IMR-90 (cell line): ENCODE results near the gene PRKN. TPM values are rescaled to one million over a fixed set of nuclear protein-coding genes. Genes with fewer than 3 reads are reported as not detected.

Source experiments
- ATAC-seq: fragments of 200-7000 bp; cut with Tn5 transposase; 2 replicates; pipeline ENCODE4 v1.9.1; 2020; ENCODE audit warnings: low read depth, mild to moderate bottlenecking, moderate library complexity
- BruUV-seq: library from RNA; stranded (reverse); fragments of 400-500 nt; replicated peaks from 2 replicates; lab custom pipeline; 2021; lab: Mats Ljungman, UMichigan
- CTCF ChIA-PET: fragments of 300-600 bp; formaldehyde crosslinking; extraction: SDS; loops from one replicate; lab custom pipeline; 2021; ENCODE audit warnings: antibody characterized with exemption; lab: Yijun Ruan, JAX
- POLR2A ChIA-PET: fragments of 300-600 bp; sonication (Branson Sonifier 250); formaldehyde crosslinking; loops from one replicate; lab custom pipeline; 2022; ENCODE audit warnings: antibody characterized with exemption; ENCODE audit not compliant: unreplicated experiment; lab: Charles Lee
- DNase-seq: peaks from one replicate; pipeline ENCODE4 v3.0.0; 2013
- H2AFZ ChIP-seq: replicated peaks from 2 replicates; pipeline ENCODE3; 2013; ENCODE audit warnings: low read length, mild to moderate bottlenecking; ENCODE audit not compliant: poor library complexity
- H2AK5ac ChIP-seq: 2 replicates; pipeline ENCODE4 v1.6.1; 2013; ENCODE audit warnings: low read depth, low read length, inconsistent platforms
- H2AK9ac ChIP-seq: replicated peaks from 2 replicates; pipeline ENCODE3; 2013; ENCODE audit warnings: mild to moderate bottlenecking, low read depth, low read length, moderate library complexity; ENCODE audit not compliant: poor library complexity
- H2BK120ac ChIP-seq: 2 replicates; pipeline ENCODE4 v1.6.1; 2013; ENCODE audit warnings: low read depth, low read length, inconsistent platforms
- H2BK15ac ChIP-seq: 3 replicates; pipeline ENCODE4 v1.6.1; 2013; ENCODE audit warnings: low read depth, low read length, inconsistent platforms
- H2BK20ac ChIP-seq: 2 replicates; pipeline ENCODE4 v1.6.1; 2013; ENCODE audit warnings: low read depth, mild to moderate bottlenecking, inconsistent platforms, low read length, moderate library complexity
- H2BK5ac ChIP-seq: 2 replicates; pipeline ENCODE4 v1.6.1; 2013; ENCODE audit warnings: mild to moderate bottlenecking, low read depth, low read length, inconsistent platforms; ENCODE audit not compliant: poor library complexity, severe bottlenecking
- H3K14ac ChIP-seq: replicated peaks from 2 replicates; pipeline ENCODE4 v1.6.1; 2013; ENCODE audit warnings: low read depth, low read length, inconsistent platforms
- H3K18ac ChIP-seq: 2 replicates; pipeline ENCODE4 v1.6.1; 2013; ENCODE audit warnings: low read depth, low read length, control low read depth
- H3K23ac ChIP-seq: 2 replicates; pipeline ENCODE4 v1.6.1; 2013; ENCODE audit warnings: low read depth, low read length, inconsistent platforms
- H3K27ac ChIP-seq: 2 replicates; pipeline ENCODE4 v1.5.1; 2013; ENCODE audit warnings: mild to moderate bottlenecking, control low read depth, low read length; ENCODE audit not compliant: insufficient read depth
- H3K27me3 ChIP-seq: 2 replicates; pipeline ENCODE4 v1.6.1; 2013; ENCODE audit warnings: low read length; ENCODE audit not compliant: control insufficient read depth, insufficient read depth
- H3K36me3 ChIP-seq: 2 replicates; pipeline ENCODE4 v1.6.1; 2013; ENCODE audit warnings: low read length, mixed read lengths; ENCODE audit not compliant: control insufficient read depth, insufficient read depth
- H3K4ac ChIP-seq: 2 replicates; pipeline ENCODE4 v1.6.1; 2013; ENCODE audit warnings: low read depth, low read length, inconsistent platforms
- H3K4me1 ChIP-seq: 2 replicates; pipeline ENCODE4 v1.6.1; 2013; ENCODE audit warnings: low read length, mixed read lengths; ENCODE audit not compliant: control insufficient read depth, insufficient read depth
- H3K4me2 ChIP-seq: 2 replicates; pipeline ENCODE4 v1.6.1; 2013; ENCODE audit warnings: low read depth, mild to moderate bottlenecking, control low read depth, low read length, moderate library complexity
- H3K4me3 ChIP-seq: 2 replicates; pipeline ENCODE4 v1.5.1; 2013; ENCODE audit warnings: low read depth, mild to moderate bottlenecking, control low read depth, low read length, moderate library complexity; ENCODE audit not compliant: insufficient read depth
- H3K56ac ChIP-seq: 2 replicates; pipeline ENCODE4 v1.6.1; 2013; ENCODE audit warnings: low read length, inconsistent platforms; ENCODE audit not compliant: insufficient read depth; ENCODE audit errors: extremely low read depth
- H3K79me1 ChIP-seq, 2 experiments: 2 replicates each; pipeline ENCODE4 v1.6.1; 2013; ENCODE audit warnings: low read length in 2 of 2, inconsistent platforms in 1 of 2, low read depth in 1 of 2
- H3K9ac ChIP-seq: 2 replicates; pipeline ENCODE4 v1.6.1; 2013; ENCODE audit warnings: low read depth, low read length, control low read depth
- H3K9me1 ChIP-seq: 2 replicates; pipeline ENCODE4 v1.6.1; 2013; ENCODE audit warnings: low read length, inconsistent platforms; ENCODE audit not compliant: insufficient read depth
- H3K9me3 ChIP-seq: 2 replicates; pipeline ENCODE4 v1.6.1; 2013; ENCODE audit warnings: low read length; ENCODE audit not compliant: control insufficient read depth, insufficient read depth
- H4K20me1 ChIP-seq: 2 replicates; pipeline ENCODE4 v1.6.1; 2013; ENCODE audit warnings: low read length, inconsistent platforms; ENCODE audit not compliant: insufficient read depth
- H4K5ac ChIP-seq: 2 replicates; pipeline ENCODE4 v1.6.1; 2013; ENCODE audit warnings: mild to moderate bottlenecking, low read depth, low read length, control low read depth
- H4K8ac ChIP-seq, 2 experiments: 2 replicates each; pipeline ENCODE4 v1.6.1; 2013; ENCODE audit warnings: low read depth in 2 of 2, low read length in 2 of 2, control low read depth in 1 of 2, inconsistent platforms in 1 of 2
- H4K91ac ChIP-seq: 2 replicates; pipeline ENCODE4 v1.6.1; 2013; ENCODE audit warnings: low read depth, low read length, inconsistent platforms; ENCODE audit not compliant: insufficient read depth
- CEBPB ChIP-seq: IDR thresholded peaks from 2 replicates; pipeline ENCODE4 v1.6.1; 2012; ENCODE audit warnings: low read depth, low read length, improper control_type of control experiment
- CHD1 ChIP-seq: IDR thresholded peaks from 2 replicates; pipeline ENCODE4 v1.6.1; 2012; ENCODE audit warnings: low read depth, low read length, improper control_type of control experiment
- MAFK ChIP-seq: IDR thresholded peaks from 2 replicates; pipeline ENCODE4 v1.6.1; 2012; ENCODE audit warnings: low read depth, low read length, improper control_type of control experiment
- MAZ ChIP-seq: IDR thresholded peaks from 2 replicates; pipeline ENCODE4 v1.6.1; 2012; ENCODE audit warnings: low read depth, mild to moderate bottlenecking, low read length, improper control_type of control experiment, moderate library complexity, borderline replicate concordance
- NFE2L2 ChIP-seq: fragments of 150-350 bp; IDR thresholded peaks from 2 replicates; pipeline ENCODE4 v1.6.1; 2016; ENCODE audit warnings: low read depth, mild to moderate bottlenecking, low read length
- RCOR1 ChIP-seq: IDR thresholded peaks from 2 replicates; pipeline ENCODE4 v1.6.1; 2012; ENCODE audit warnings: mild to moderate bottlenecking, low read length, improper control_type of control experiment; ENCODE audit not compliant: insufficient replicate concordance
- WGBS, 2 experiments: methylation state at CpG; one replicate each; pipeline versions ENCODE4 v1.1.5 to v1.1.7; 2013; ENCODE audit warnings: missing lambda C conversion rate in 2 of 2; ENCODE audit not compliant: insufficient read length in 1 of 2; ENCODE audit errors: extremely low coverage in 2 of 2; 5-methylcytosine and 5-hydroxymethylcytosine counted together
- dilution Hi-C: fragments of 300-500 bp; cut with HindIII; formaldehyde crosslinking; loops from one replicate; pipeline ENCODE4 v1.14.3; 2018; ENCODE audit warnings: low sequenced_read_pairs; ENCODE audit not compliant: unreplicated experiment
- in situ Hi-C: fragments of 300-500 bp; cut with MboI; formaldehyde crosslinking; loops from 3 replicates; pipeline ENCODE4 v1.14.3; 2019; ENCODE audit warnings: low sequenced_read_pairs, inconsistent platforms, mixed read lengths
- intact Hi-C: fragments of 100-400 bp; cut with micrococcal nuclease; formaldehyde crosslinking; loops from 2 replicates; pipeline ENCODE4 v1.10.0; 2022
- polyA plus RNA-seq, 3 experiments: library from polyadenylated mRNA; depleted of rRNA; stranded (reverse); fragments of >200 nt; gene quantifications; 2 replicates each; pipeline ENCODE4 v1.2.3, GENCODE V29; 2012; ENCODE audit warnings: low replicate concordance in 1 of 3
- total RNA-seq: library from RNA; depleted of rRNA; stranded (reverse); fragments of >200 nt; gene quantifications from 2 replicates; pipeline ENCODE4 v1.2.3, GENCODE V29; 2012

PRKN gene
- total and polyA plus RNA-seq, 2 of the 4 experiments (the other 2 are of a cell fraction): 0.15 to 0.18 TPM

DNA sequence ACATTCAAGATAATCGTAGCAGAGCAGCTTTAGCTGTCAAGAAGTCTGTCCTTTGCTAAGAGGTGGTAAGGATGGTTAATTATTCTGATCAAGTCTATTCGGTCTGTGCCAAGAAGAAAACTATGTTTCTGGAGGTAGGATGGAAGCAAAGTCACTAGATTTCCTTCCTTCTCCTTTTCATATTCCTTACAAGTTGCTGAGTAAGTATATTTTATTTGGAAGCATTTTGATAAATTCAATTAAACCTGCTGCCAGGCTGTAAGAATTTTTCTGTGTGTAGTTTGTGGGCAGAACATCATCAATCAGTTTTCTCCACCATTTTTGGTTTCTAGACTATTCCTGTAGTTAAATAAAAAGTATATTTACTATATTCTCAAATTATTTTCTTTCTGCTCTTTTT lies 311.3 kb downstream of the PRKN start:
- BruUV-seq: no TSS peak

More for the DNA sequence above, 311.3 kb downstream of the PRKN start:
- no CpG with 5 or more reads among the region's 2 CpGs for WGBS, 2 experiments
- Histone ChIP-seq H3K27ac (no peak overlapping the region), H4K91ac (no peak overlapping the region), H3K79me1 (no peaks in the 10 kb centered on the region), H3K9me3 (peaks cover 16% of the 10 kb centered on the region), H3K4me3 (no peak overlapping the region), H3K27me3 (no peaks in the 10 kb centered on the region), H2AK5ac (no peak overlapping the region), H4K20me1 (no peaks in the 10 kb centered on the region), H3K18ac (no peak overlapping the region), H2BK20ac (no peak overlapping the region), H3K4me1 (no peaks in the 10 kb centered on the region), H3K9ac (no peak overlapping the region), H3K4ac (no peak overlapping the region), H3K36me3 (no peaks in the 10 kb centered on the region), H2BK5ac (no peak overlapping the region), H3K14ac (no peak overlapping the region), H3K23ac (no peak overlapping the region), H2BK120ac (no peak overlapping the region), H3K9me1 (no peaks in the 10 kb centered on the region), H3K4me2 (no peak overlapping the region), H2AK9ac (no peak overlapping the region), H2BK15ac (no peak overlapping the region), H2AFZ (no peak overlapping the region), H4K8ac (no peak overlapping the region), H4K5ac (no peak overlapping the region), H3K56ac (no peak overlapping the region)
- intact Hi-C loops (no loop called here), in situ Hi-C loops (no loop called here), dilution Hi-C loops (no loop called here)
- ATAC-seq: no peak
- no peak for DNase-seq
- CTCF ChIA-PET: no interaction called here
- TF ChIP-seq NFE2L2: no peak
- TF ChIP-seq RCOR1: no peak
- peak; percentile 42; the same call in 1 of the 2 replicates for TF ChIP-seq MAFK
- no peak for TF ChIP-seq MAZ
- TF ChIP-seq CEBPB: no peak
- no peak for TF ChIP-seq CHD1
- POLR2A ChIA-PET: no interaction called here
